Spleen (tissue), 11 donors: Measurements from ENCODE around the gene ADORA1. TPM values are rescaled to one million over a fixed set of nuclear protein-coding genes. Genes with fewer than 3 reads are reported as not detected.

Experiments
- DNase-seq: peaks from one replicate; pipeline ENCODE4 v3.0.0-alpha.2; 2020
- H3K27ac ChIP-seq, 8 donors: fragments of 200-600 bp; sonication (generic) in 7 of 8; 1 replicate in 4 of 8; 2 replicates in 4 of 8; pipeline versions ENCODE4 v1.5.0 to v1.8.0; 2016 to 2021; ENCODE audit warnings: inconsistent platforms in 4 of 8, mild to moderate bottlenecking in 4 of 8, moderate library complexity in 1 of 8
- H3K27me3 ChIP-seq, 7 donors: fragments of 200-600 bp; sonication (generic) in 6 of 7; replicated peaks in 1 of 7; 1 replicate in 4 of 7; 2 replicates in 3 of 7; pipeline versions ENCODE4 v1.5.0 to v1.8.0; 2016 to 2021; ENCODE audit warnings: inconsistent platforms in 3 of 7, mild to moderate bottlenecking in 1 of 7
- H3K36me3 ChIP-seq, 6 donors: fragments of 200-600 bp; sonication (generic) in 5 of 6; 1 replicate in 4 of 6; 2 replicates in 2 of 6; pipeline versions ENCODE4 v1.5.0 to v1.8.0; 2016 to 2021; ENCODE audit warnings: inconsistent platforms in 2 of 6
- H3K4me1 ChIP-seq, 6 donors: fragments of 200-600 bp; sonication (generic) in 5 of 6; 1 replicate in 3 of 6; 2 replicates in 3 of 6; pipeline versions ENCODE4 v1.5.0 to v1.8.0; 2016 to 2021; ENCODE audit warnings: inconsistent platforms in 3 of 6
- H3K4me3 ChIP-seq, 8 donors: fragments of 200-600 bp; sonication (generic) in 7 of 8; 1 replicate in 4 of 8; 2 replicates in 4 of 8; pipeline versions ENCODE4 v1.5.0 to v1.8.0; 2016 to 2021; ENCODE audit warnings: inconsistent platforms in 4 of 8, mild to moderate bottlenecking in 4 of 8, moderate library complexity in 2 of 8
- H3K9me3 ChIP-seq, 8 donors: fragments of 200-600 bp; sonication (generic) in 7 of 8; 1 replicate in 4 of 8; 2 replicates in 4 of 8; pipeline versions ENCODE4 v1.5.0 to v1.8.0; 2016 to 2021; ENCODE audit warnings: inconsistent platforms in 4 of 8
- CTCF ChIP-seq, 11 experiments: fragments of 200-600 bp in 7 of 11; fragments of 450-650 bp in 4 of 11; sonication (generic) in 4 of 11; IDR thresholded peaks in 8 of 11; conservative IDR thresholded peaks in 3 of 11; 1 replicate in 7 of 11; 2 replicates in 4 of 11; pipeline versions ENCODE4 v1.4.0 to v1.8.0; 2016 to 2021; ENCODE audit warnings: antibody characterized with exemption in 11 of 11, inconsistent platforms in 4 of 11, mild to moderate bottlenecking in 1 of 11
- POLR2A ChIP-seq, 3 donors: fragments of 450-650 bp; IDR thresholded peaks; one replicate each; pipeline ENCODE4 v1.5.1; 2017; ENCODE audit warnings: antibody characterized with exemption in 3 of 3, mild to moderate bottlenecking in 1 of 3
- POLR2AphosphoS5 ChIP-seq, 3 donors: sonication (generic); formaldehyde crosslinking; IDR thresholded peaks; one replicate each; pipeline ENCODE4 v1.5.1; 2017; ENCODE audit warnings: antibody characterized with exemption in 3 of 3
- WGBS, 5 donors: extraction: QIAGEN DNeasy Blood & Tissue Kit in 3 of 5; methylation state at CpG; one replicate each; pipeline versions ENCODE4 v1.1.5 to v1.1.7; 2013 to 2018; 5-methylcytosine and 5-hydroxymethylcytosine counted together
- intact Hi-C: fragments of 100-400 bp; cut with DNase I; formaldehyde crosslinking; loops from one replicate; pipeline ENCODE4 v1.15.0; 2023; ENCODE audit warnings: low total_unique reads
- polyA plus RNA-seq, 3 donors: library from polyadenylated mRNA; stranded (reverse); fragments of 200-250 nt; gene quantifications; one replicate each; pipeline ENCODE4 v1.2.1, GENCODE V29; 2013
- total RNA-seq, 7 donors: library from RNA; depleted of rRNA in 3 of 7; stranded (reverse); fragments of >200 nt in 3 of 7; fragmentation: NEBNext Ultra II Directional in 4 of 7; extraction: Animal tissue kit (Norgen Biotek cat#: 25700) in 4 of 7; gene quantifications; one replicate each; pipeline versions ENCODE4 v1.1.0 to v1.2.1, GENCODE V29; 2016 to 2021
- donor health status: healthy with polysubstance abuse.
- donor health status: DM: no; HTN: no; CAD: no; lungs with moderate emphysema.
- donor health status: DM: no; HTN: no; CAD: no.
- donor health status: Bipolar disorder and iron deficiency.
- donor health status: healthy.
- donor health status: DM: no; HTN: no; CAD: no.
- donor health status: DM: yes; HTN: yes; CAD: no.

ADORA1 gene
- total and polyA plus RNA-seq, 10 donors, result 0.37 to 13.5 (median 5.3) TPM

GRCh38 chr1:203088441-203088840 is 39.1 kb upstream of the ADORA1 start:
- WGBS, 5 donors, result 85 to 90% (median 89%) methylated on average over 3 of the region's 3 CpGs
- H3K4me3 ChIP-seq, result no peak overlapping the region
- H3K9me3 ChIP-seq, result no peaks in the 10 kb centered on the region
- intact Hi-C loops, result no loop called here
- TF ChIP-seq CTCF (IDR thresholded peaks at IDR 0.05 in 8 of 11, conservative IDR thresholded peaks at IDR 0.05 in 3 of 11) (no peak), POLR2A (IDR thresholded peaks at IDR 0.05) (no peak), POLR2AphosphoS5 (IDR thresholded peaks at IDR 0.05) (no peak)
- DNase-seq, result no peak
- H3K27me3 ChIP-seq, result peaks cover 0 to 26% (median 0%) of the 10 kb centered on the region in 7 donors
- no peak overlapping the region for H3K27ac ChIP-seq
- H3K36me3 ChIP-seq, result no peaks in the 10 kb centered on the region
- peaks cover 0 to 3% (median 0%) of the 10 kb centered on the region in 6 donors for H3K4me1 ChIP-seq

GRCh38 chr1:203089001-203089650 is 38.4 kb upstream of the ADORA1 start:
- Histone ChIP-seq H3K27me3 (peaks cover 0 to 26% (median 0%) of the 10 kb centered on the region in 7 donors), H3K9me3 (peaks cover 0 to 6% (median 2%) of the 10 kb centered on the region in 8 donors), H3K36me3 (no peaks in the 10 kb centered on the region), H3K27ac (no peak overlapping the region), H3K4me3 (no peak overlapping the region), H3K4me1 (no peaks in the 10 kb centered on the region)
- intact Hi-C loops, result no loop called here
- TF ChIP-seq POLR2AphosphoS5 (IDR thresholded peaks at IDR 0.05) (no peak), CTCF (IDR thresholded peaks at IDR 0.05 in 8 of 11, conservative IDR thresholded peaks at IDR 0.05 in 3 of 11) (no peak), POLR2A (IDR thresholded peaks at IDR 0.05) (no peak)
- 84 to 94% (median 88%) methylated on average over 3 to 7 of the region's 7 CpGs for WGBS, 5 donors
- DNase-seq, result no peak

DNA sequence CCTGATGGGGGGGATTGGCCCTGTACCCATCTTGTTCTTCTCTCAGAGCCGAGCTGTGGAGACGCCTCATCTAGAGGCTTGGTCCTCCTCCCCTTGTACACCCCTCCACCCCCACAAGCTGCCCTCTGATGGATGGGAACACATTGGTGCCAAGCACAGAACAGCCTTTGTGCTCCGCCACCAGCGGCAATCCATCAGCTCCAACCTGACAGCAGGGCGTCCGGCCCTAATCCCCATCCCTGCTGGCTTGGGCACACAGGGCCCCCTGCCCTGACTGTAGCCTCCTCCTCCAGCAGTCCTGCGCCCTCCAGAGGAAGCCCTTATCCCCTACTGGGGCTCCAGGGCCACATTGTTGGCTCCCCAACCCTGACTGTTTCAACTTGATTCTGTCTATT is 37.9 kb upstream of the ADORA1 start:
- 74 to 90% (median 76%) methylated on average over 6 to 7 of the region's 7 CpGs for WGBS, 5 donors
- no peak for DNase-seq
- intact Hi-C loops, result no loop called here
- Histone ChIP-seq H3K36me3 (no peaks in the 10 kb centered on the region), H3K27me3 (peaks cover 0 to 26% (median 0%) of the 10 kb centered on the region in 7 donors), H3K4me1 (no peaks in the 10 kb centered on the region), H3K4me3 (no peak overlapping the region), H3K9me3 (peaks cover 0 to 12% (median 8%) of the 10 kb centered on the region in 8 donors), H3K27ac (no peak overlapping the region)
- TF ChIP-seq POLR2AphosphoS5 (IDR thresholded peaks at IDR 0.05), result no peak
- TF ChIP-seq POLR2A (IDR thresholded peaks at IDR 0.05), result no peak
- TF ChIP-seq CTCF (IDR thresholded peaks at IDR 0.05 in 8 of 11, conservative IDR thresholded peaks at IDR 0.05 in 3 of 11), result no peak

GRCh38 chr1:203090421-203091198 is 36.9 kb upstream of the ADORA1 start:
- no peak overlapping the region for H3K27ac ChIP-seq
- H3K36me3 ChIP-seq, result no peaks in the 10 kb centered on the region
- TF ChIP-seq POLR2A (IDR thresholded peaks at IDR 0.05) (no peak), POLR2AphosphoS5 (IDR thresholded peaks at IDR 0.05) (no peak), CTCF (IDR thresholded peaks at IDR 0.05 in 8 of 11, conservative IDR thresholded peaks at IDR 0.05 in 3 of 11) (no peak)
- peaks cover 0 to 21% (median 17%) of the 10 kb centered on the region in 8 donors for H3K9me3 ChIP-seq
- no peaks in the 10 kb centered on the region for H3K4me1 ChIP-seq
- H3K4me3 ChIP-seq, result no peak overlapping the region
- intact Hi-C loops, result no loop called here
- DNase-seq, result no peak
- peaks cover 0 to 26% (median 0%) of the 10 kb centered on the region in 7 donors for H3K27me3 ChIP-seq
- 67 to 77% (median 73%) methylated on average over 6 of the region's 6 CpGs for WGBS, 5 donors
